Lower leg skin (tissue), 3 donors: ENCODE measurements around the gene PES1.

Experiments used
- POLR2A ChIP-seq, 2 donors: fragments of 450-650 bp; IDR thresholded peaks; one replicate each; pipeline ENCODE4 v1.6.1; 2016 to 2017; ENCODE audit warnings: antibody characterized with exemption in 2 of 2, mild to moderate bottlenecking in 1 of 2, moderate library complexity in 1 of 2
- TF ChIP-seq, protein P1 (sequence below), 3 donors: fragments of 450-650 bp; IDR thresholded peaks; one replicate each; pipeline ENCODE4 v1.5.1; 2016; ENCODE audit warnings: antibody characterized with exemption in 3 of 3, mild to moderate bottlenecking in 3 of 3, moderate library complexity in 2 of 3

DNA sequence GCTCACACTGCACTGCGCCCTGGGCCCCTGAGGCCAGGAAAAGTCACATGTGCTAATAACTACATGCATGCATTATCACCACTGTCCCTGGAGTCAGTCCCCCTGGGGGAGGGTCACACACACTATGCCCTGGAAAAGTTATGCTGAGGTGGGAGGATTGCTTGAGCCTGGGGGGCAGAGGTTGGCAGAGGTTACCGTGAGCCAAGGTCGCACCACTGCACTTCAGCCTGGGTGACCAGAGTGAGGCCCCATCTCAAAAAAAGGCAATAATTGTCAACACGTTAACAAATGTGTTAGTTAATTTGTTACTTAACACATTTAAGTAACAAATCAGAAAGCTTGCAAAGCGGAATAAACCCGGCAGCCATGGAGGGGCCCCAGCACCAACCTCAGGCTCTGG lies 31.8 kb downstream of the PES1 start:
- TF ChIP-seq, protein P1, sequence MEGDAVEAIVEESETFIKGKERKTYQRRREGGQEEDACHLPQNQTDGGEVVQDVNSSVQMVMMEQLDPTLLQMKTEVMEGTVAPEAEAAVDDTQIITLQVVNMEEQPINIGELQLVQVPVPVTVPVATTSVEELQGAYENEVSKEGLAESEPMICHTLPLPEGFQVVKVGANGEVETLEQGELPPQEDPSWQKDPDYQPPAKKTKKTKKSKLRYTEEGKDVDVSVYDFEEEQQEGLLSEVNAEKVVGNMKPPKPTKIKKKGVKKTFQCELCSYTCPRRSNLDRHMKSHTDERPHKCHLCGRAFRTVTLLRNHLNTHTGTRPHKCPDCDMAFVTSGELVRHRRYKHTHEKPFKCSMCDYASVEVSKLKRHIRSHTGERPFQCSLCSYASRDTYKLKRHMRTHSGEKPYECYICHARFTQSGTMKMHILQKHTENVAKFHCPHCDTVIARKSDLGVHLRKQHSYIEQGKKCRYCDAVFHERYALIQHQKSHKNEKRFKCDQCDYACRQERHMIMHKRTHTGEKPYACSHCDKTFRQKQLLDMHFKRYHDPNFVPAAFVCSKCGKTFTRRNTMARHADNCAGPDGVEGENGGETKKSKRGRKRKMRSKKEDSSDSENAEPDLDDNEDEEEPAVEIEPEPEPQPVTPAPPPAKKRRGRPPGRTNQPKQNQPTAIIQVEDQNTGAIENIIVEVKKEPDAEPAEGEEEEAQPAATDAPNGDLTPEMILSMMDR (IDR thresholded peaks at IDR 0.05) = no peak
- no peak for TF ChIP-seq POLR2A (IDR thresholded peaks at IDR 0.05)
